T-helper 2 cell treated with Interferon-gamma antibody and Interleukin-4, amounts not matched to agents 100 ng/mL and 5 ng/mL, for 36 hours (primary cell): ENCODE measurements around the gene EXOC6. TPM values are rescaled to one million over a fixed set of nuclear protein-coding genes. Genes with fewer than 3 reads are reported as not detected.
"Not testable (repeated sequence)": the region's sequence is repeated elsewhere in the genome, so short reads cannot be mapped to it uniquely, and the experiment has no call there.

ENCODE experiments used
- intact Hi-C: fragments of 100-400 bp; cut with micrococcal nuclease; formaldehyde crosslinking; loops from one replicate; pipeline ENCODE4 v1.15.1; 2023
- total RNA-seq: library from RNA; stranded (reverse); gene quantifications from 2 replicates; pipeline ENCODE4 v1.2.3, GENCODE V29; 2022

The EXOC6 gene
- total RNA-seq, 1 donor from 2014 or later, result 12.0 TPM

DNA sequence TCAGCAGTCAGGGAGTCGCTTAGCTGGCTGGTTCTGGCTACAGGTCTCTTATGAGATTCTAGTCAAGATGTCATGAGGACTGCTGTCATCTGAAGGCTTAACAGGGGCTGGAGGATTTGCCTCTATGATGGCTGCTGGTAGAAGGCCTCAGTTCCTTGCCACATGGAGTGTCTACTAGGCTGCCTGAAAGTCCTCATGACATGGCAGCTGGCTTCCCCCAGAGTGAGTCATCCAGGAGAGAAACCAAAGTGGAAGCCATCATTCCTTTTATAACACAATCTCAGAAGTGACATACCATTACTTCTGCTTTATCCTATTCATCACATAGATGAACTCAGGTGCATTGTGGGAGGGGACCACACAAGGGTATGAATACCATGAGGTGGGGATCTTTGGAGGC is 75.1 kb downstream of the EXOC6 start:
- intact Hi-C loops, result no loop called here

- intact Hi-C loops, result no loop called here
Observed at GRCh38 chr10:92929896-92930295, 81.6 kb downstream of the EXOC6 start.

DNA sequence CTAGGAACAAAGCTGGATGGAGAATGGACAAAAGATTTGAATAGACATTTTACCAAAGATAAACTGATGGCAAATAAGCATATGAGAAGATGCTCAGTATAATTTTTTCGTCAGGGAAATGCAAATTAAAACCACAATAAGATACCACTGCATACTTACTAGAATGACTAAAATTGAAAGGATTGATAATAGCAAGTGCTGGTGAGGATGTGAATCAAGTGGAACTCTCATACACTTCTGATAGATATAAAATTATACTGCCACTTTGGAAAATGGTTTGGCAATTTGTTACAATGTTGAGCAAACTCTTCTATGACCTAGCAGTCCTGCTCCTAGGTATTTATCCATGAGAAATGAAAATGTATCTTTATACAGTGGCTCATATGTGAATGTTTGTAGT is 83.3 kb downstream of the EXOC6 start:
- intact Hi-C loops, result no loop called here

- intact Hi-C loops, result no loop called here
Observed at GRCh38 chr10:92937876-92938275, 89.6 kb downstream of the EXOC6 start.

DNA sequence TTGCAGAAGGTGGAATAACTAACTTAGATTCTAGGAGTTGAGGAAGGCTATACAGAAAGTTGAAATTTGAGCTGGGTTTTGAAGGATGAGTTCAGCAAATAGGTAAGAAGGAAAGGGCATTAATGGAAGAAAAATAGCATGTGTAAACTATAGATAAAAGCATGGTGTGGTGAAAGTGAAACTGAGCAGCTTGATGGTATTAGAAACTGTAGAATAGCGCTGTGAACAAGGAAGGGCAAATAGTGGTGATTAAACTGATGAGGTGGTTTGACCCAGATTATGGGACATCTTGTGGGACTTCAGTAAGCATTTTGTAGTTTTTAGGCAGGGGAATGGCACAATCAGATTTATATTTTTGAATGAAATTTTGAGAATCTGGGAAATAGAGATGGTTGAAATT is 90.5 kb downstream of the EXOC6 start:
- intact Hi-C loops, result no loop called here

DNA sequence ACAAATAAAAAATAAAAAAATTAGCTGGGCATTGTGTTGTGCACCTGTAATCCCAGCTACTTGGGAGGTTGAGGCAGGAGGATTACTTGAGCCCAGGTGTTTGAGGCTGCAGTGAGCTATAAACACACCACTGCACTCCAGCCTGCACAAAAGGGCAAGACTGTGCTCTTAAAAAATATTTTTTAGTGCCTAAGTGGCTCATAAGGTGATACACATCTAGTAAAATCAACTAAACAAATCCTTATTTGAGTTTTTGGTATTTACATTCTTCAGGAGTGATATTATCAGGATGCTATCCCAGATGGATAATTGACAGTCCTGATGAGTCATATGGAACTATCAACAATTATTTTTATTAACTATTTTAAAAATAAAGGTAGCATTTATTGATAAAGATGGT is 93.9 kb downstream of the EXOC6 start:
- intact Hi-C loops, result no loop called here

- intact Hi-C loops, result no loop called here
Observed at GRCh38 chr10:92946491-92946890, 98.2 kb downstream of the EXOC6 start.

- intact Hi-C loops, result not testable (repeated sequence)
Observed at GRCh38 chr10:92952573-92952972, 104.3 kb downstream of the EXOC6 start.

DNA sequence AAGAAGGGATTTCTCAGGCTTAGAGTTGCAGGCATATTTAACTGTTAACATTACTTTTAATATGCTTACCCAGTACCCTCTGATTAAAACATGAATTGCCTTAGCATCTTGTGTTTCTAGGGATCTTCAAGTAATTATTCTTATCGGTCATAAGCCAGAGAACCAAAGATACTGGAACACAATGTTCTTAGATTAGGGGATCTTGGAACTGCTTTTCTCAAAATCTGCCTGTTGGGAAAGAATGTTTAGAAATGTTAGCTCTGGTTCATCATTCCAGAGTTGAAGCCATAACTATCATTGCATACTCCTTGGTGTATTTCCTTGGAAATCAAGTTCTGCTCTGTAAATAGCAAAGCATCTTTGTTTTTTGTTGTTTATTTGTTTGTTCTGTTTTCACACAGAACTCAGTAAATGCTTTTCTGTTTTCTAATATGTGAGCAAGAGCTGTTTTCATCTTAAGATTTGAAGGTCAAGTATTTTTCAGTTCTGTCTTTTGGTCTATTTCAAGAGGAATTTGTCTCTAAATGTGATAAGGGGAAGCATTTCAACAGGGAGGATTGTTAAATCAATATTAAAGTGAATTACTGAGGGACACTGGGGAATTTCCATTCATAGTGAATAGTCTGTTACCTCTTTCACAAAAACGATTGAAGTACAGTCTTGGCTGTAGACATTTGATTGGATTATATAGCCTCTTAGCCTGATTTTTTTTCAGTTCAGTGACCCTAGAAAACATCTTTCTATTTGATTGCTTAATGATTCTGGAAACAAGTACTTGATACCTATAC is 109.1 kb downstream of the EXOC6 start:
- intact Hi-C loops, result no loop called here

GRCh38 chr10:92961638-92962037 is 113.3 kb downstream of the EXOC6 start:
- intact Hi-C loops, result loop anchor here (2.0 to 10.0 kb wide), 2 partner anchors 77 to 393 kb away; no protein-coding TSS in a partner anchor

DNA sequence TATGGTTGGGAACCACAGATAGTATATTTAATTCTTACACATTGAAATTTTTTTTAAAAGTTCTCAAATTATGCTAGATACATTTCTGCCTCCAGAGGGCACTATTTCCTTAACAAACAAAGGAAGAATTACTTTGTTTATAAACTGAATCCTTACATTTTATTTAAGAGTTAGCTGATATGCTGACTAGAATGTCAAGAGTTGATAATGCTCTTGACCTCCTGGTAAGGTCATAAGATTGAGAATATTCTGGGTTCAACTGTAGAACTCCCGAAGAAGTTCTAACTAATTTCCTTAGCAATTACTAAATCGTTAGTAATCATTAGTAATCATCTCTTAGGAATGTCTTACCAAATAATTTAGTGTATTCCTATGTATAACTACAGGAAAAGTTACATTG is 117.0 kb downstream of the EXOC6 start:
- intact Hi-C loops, result loop anchor here (10.0 kb wide), 1 partner anchor 389 kb away; no protein-coding TSS in a partner anchor

DNA sequence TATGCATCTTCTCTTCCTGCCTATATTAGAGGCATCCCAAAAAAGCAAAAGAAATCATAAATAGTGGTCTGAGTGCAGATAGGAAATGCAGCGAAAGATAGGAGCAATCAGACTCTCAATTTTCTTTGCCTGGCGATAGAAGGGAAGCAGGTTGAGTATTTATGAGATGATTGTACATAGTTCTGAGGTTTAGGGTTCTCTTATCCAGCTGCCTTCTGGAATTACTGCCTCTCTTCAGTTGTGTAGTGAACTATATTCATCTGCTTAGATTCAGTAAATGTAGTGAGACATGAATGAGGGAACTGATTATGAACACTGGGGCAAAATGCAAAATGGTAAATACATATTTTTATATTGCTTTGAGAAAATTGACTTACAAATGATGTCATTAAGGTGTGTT is 119.3 kb downstream of the EXOC6 start:
- intact Hi-C loops, result loop anchor here (10.0 kb wide), 1 partner anchor 387 kb away; no protein-coding TSS in a partner anchor

GRCh38 chr10:92969151-92969550 is 120.8 kb downstream of the EXOC6 start:
- intact Hi-C loops, result loop anchor here (10.0 kb wide), 1 partner anchor 386 kb away; no protein-coding TSS in a partner anchor

GRCh38 chr10:92970301-92971070 is 122.2 kb downstream of the EXOC6 start:
- intact Hi-C loops, result no loop called here

- intact Hi-C loops, result no loop called here
Observed at GRCh38 chr10:92972066-92972870, 123.9 kb downstream of the EXOC6 start.

GRCh38 chr10:92972886-92973285 is 124.6 kb downstream of the EXOC6 start:
- intact Hi-C loops, result no loop called here

DNA sequence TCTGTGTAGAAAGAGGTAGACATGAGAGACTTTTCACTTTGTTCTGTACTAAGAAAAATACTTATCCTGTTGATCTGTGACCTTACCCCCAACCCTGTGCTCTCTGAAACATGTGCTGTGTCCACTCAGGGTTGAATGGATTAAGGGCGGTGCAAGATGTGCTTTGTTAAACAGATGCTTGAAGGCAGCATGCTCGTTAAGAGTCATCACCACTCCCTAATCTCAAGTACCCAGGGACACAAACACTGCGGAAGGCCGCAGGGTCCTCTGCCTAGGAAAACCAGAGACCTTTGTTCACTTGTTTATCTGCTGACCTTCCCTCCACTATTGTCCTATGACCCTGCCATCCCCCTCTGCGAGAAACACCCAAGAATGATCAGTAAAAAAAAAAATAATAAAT is 128.0 kb downstream of the EXOC6 start:
- intact Hi-C loops, result not testable (repeated sequence)

DNA sequence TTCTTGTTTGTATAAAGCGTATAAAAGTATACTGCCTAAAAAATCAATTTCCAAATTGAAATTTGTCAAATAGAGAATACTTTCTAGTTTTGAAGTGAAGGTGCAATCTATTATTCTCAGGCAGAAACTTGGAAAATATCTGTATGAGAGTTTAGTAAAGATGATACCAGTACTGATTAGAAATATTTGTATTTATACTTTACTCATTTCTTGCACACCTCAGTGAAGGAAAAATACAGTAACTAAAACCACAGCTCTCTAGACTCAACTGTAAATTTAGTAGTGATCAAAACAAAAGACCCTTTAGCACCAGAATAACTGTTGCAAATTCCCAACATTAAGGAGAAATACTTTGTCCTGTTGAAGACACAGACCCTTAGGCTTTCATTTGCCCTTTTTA is 140.9 kb downstream of the EXOC6 start:
- intact Hi-C loops, result no loop called here

DNA sequence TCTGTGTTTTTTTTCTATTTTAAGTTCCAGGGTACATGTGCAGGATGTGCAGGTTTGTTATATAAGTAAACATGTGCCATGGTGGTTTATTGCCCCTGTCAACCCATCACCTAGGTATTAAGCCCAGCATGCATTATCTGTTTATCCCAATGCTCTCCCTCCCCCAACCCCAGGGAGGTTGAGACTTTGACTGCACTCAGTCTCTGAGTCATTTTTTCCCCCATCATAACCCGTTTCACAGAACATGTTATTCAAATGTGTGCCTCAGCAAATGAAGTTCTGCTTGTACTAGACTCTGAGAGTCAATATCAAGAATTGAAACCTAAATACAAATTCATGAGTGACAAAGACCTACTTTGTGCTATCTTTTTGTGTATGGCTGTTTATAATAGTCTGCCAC is 142.3 kb downstream of the EXOC6 start:
- intact Hi-C loops, result no loop called here

- intact Hi-C loops, result no loop called here
Observed at GRCh38 chr10:92991513-92991912, 143.2 kb downstream of the EXOC6 start.

DNA sequence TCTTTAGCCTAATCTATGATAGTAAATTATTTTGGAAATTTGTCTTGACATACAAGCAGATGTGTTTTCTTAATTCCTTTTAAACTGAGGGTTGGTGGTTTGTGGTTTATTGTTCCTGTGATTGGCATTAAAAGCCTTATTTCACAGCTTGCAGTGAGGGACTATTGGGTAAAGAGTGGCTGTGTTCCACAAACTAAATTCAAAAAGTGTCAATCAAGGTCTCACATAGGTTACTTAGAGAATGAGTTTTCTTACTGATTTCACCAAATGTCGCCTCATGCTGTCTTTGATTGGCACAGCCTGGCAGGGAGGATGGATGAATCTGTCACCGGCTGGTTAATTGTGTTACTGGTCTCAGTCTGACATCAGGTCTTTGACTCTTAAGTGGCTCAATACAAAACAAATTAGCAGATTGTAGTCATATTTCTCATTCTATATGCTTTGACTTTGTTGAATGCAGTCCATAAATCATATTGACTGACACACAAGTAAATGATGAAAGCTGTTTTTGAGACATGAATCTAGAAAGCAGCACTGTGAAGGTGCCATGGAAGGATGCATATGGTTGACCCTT is 145.5 kb downstream of the EXOC6 start:
- intact Hi-C loops, result no loop called here
